T-cell (primary cell): Measurements from ENCODE around the gene COX6B2. TPM values are rescaled to one million over a fixed set of nuclear protein-coding genes. Genes with fewer than 3 reads are reported as not detected.

Experiments
- ATAC-seq, 4 experiments: fragments of 200-7000 bp in 3 of 4; fragments of 150-1000 bp in 1 of 4; cut with Tn5 transposase; replicated peaks in 1 of 4; 1 replicate in 3 of 4; 2 replicates in 1 of 4; pipeline ENCODE4 v1.10.0; 2021; ENCODE audit warnings: moderate library complexity in 3 of 4, mild to moderate bottlenecking in 2 of 4, moderate number of reproducible peaks in 1 of 4
- CTCF ChIA-PET, 2 donors: fragments of 300-600 bp; sonication (Branson Sonifier 250); formaldehyde crosslinking; loops; one replicate each; lab custom pipeline; 2022; ENCODE audit warnings: antibody characterized with exemption in 2 of 2; lab: Charles Lee
- POLR2A ChIA-PET, 2 donors: fragments of 300-600 bp; sonication (Branson Sonifier 250); formaldehyde crosslinking; loops; one replicate each; lab custom pipeline; 2022; ENCODE audit warnings: antibody characterized with exemption in 2 of 2; lab: Charles Lee
- DNase-seq, 35 experiments: peaks; one replicate each; pipeline versions ENCODE4 v3.0.0 to v3.0.0-alpha.2; 2013 to 2023
- H3K27ac ChIP-seq: one replicate; pipeline ENCODE4 v1.5.1; 2013; ENCODE audit warnings: low read length
- H3K27me3 ChIP-seq, 2 experiments: replicated peaks in 1 of 2; 1 replicate in 1 of 2; 2 replicates in 1 of 2; pipeline versions ENCODE4 v1.6.1 to v1.7.0; 2013; ENCODE audit warnings: low read length in 1 of 2, mixed read lengths in 1 of 2; ENCODE audit not compliant: control insufficient read depth in 2 of 2, insufficient read depth in 2 of 2; ENCODE audit errors: extremely low read depth in 1 of 2
- H3K36me3 ChIP-seq, 2 donors: 1 replicate in 1 of 2; 2 replicates in 1 of 2; pipeline versions ENCODE4 v1.6.1 to v1.7.0; 2013; ENCODE audit warnings: low read length in 1 of 2; ENCODE audit not compliant: control insufficient read depth in 2 of 2, insufficient read depth in 1 of 2; ENCODE audit errors: extremely low read depth in 1 of 2
- H3K4me1 ChIP-seq, 2 experiments: 1 replicate in 1 of 2; 2 replicates in 1 of 2; pipeline versions ENCODE4 v1.6.1 to v1.7.0; 2013; ENCODE audit warnings: low read length in 2 of 2, mixed read lengths in 1 of 2; ENCODE audit not compliant: insufficient read depth in 2 of 2, control insufficient read depth in 1 of 2; ENCODE audit errors: extremely low read depth in 1 of 2
- H3K4me3 ChIP-seq, 2 donors: 1 replicate in 1 of 2; 2 replicates in 1 of 2; pipeline versions ENCODE4 v1.5.1 to v1.7.0; 2013; ENCODE audit warnings: mild to moderate bottlenecking in 2 of 2, low read length in 1 of 2, moderate library complexity in 1 of 2; ENCODE audit not compliant: control insufficient read depth in 1 of 2; ENCODE audit errors: extremely low read depth in 1 of 2
- H3K9me3 ChIP-seq: 2 replicates; pipeline ENCODE4 v1.7.0; 2013
- H3K27ac Mint-ChIP-seq, 2 donors: one replicate each; pipeline ENCODE4 v1.8.0; 2020 to 2021; ENCODE audit warnings: mild to moderate bottlenecking in 2 of 2, mixed read lengths in 2 of 2
- H3K27me3 Mint-ChIP-seq, 2 donors: one replicate each; pipeline ENCODE4 v1.8.0; 2021 to 2022; ENCODE audit warnings: mixed read lengths in 2 of 2
- H3K36me3 Mint-ChIP-seq: one replicate; pipeline ENCODE4 v1.8.0; 2021; ENCODE audit warnings: mixed read lengths
- H3K4me1 Mint-ChIP-seq, 3 donors: one replicate each; pipeline ENCODE4 v1.8.0; 2020 to 2022; ENCODE audit warnings: mixed read lengths in 3 of 3, mild to moderate bottlenecking in 1 of 3
- H3K4me3 Mint-ChIP-seq, 3 donors: one replicate each; pipeline ENCODE4 v1.8.0; 2020 to 2022; ENCODE audit warnings: mild to moderate bottlenecking in 3 of 3, mixed read lengths in 3 of 3, moderate library complexity in 3 of 3
- H3K9me3 Mint-ChIP-seq, 3 donors: one replicate each; pipeline ENCODE4 v1.8.0; 2020 to 2022; ENCODE audit warnings: mixed read lengths in 3 of 3
- WGBS: methylation state at CpG from one replicate; pipeline ENCODE4 v1.1.5; 2013; ENCODE audit warnings: missing lambda C conversion rate; ENCODE audit not compliant: insufficient coverage; 5-methylcytosine and 5-hydroxymethylcytosine counted together
- total RNA-seq, 35 experiments: library from RNA in 6 of 35; stranded (reverse) in 6 of 35; fragments of 120-200 nt in 1 of 35; gene quantifications; one replicate each; pipeline versions ENCODE4 v1.2.1 to v1.2.4 and lab custom pipeline; 2013 to 2026

The COX6B2 gene
- total RNA-seq, 5 donors from 2014 or later (not counting 1 experiment from before 2014, with no cell fraction given), result 0.12 to 0.51 TPM; not detected in 3

GRCh38 chr19:55387736-55388497, 33.4 kb upstream of the COX6B2 start:
- Mint-ChIP-seq H3K27me3 (no peaks in the 10 kb centered on the region), H3K36me3 (peaks cover 36% of the 10 kb centered on the region), H3K4me3 (peak overlapping the region; percentile 98 to 100 (median 98)), H3K27ac (peak overlapping the region; percentile 78 to 98), H3K9me3 (no peaks in the 10 kb centered on the region), H3K4me1 (peaks cover 66 to 70% (median 67%) of the 10 kb centered on the region in 3 donors)
- H3K36me3 ChIP-seq, result peaks cover 11 to 55% of the 10 kb centered on the region in 2 donors
- peak overlapping the region in 1 of 2 donors; percentile 12 for H3K4me3 ChIP-seq
- WGBS, result 76% methylated on average over 6 of the region's 24 CpGs
- H3K9me3 ChIP-seq, result no peaks in the 10 kb centered on the region
- ChIA-PET POLR2A (interaction anchor here (0.6 to 1.6 kb wide), 7 partner anchors 15 to 212 kb away, joined by 3 to 7 read pairs (median 3); partner anchors contain the start of genes UBE2S (in 2 of the 2), KMT5C (in 1 of the 2) and ZNF524 (in 1 of the 2)), CTCF (no interaction called here)
- ATAC-seq (no peak), DNase-seq (no peak)
- no peaks in the 10 kb centered on the region for H3K27me3 ChIP-seq
- H3K27ac ChIP-seq, result peak overlapping the region; percentile 31
- H3K4me1 ChIP-seq, result peaks cover 26 to 71% of the 10 kb centered on the region in 2 experiments

- 0% methylated on average over 33 of the region's 33 CpGs for WGBS
- H3K4me1 Mint-ChIP-seq, result peaks cover 76 to 81% (median 80%) of the 10 kb centered on the region in 3 donors
- peaks cover 37% of the 10 kb centered on the region for H3K36me3 Mint-ChIP-seq
These were observed 32.0 kb upstream of the COX6B2 start for GRCh38 chr19:55386493-55386971.

DNA sequence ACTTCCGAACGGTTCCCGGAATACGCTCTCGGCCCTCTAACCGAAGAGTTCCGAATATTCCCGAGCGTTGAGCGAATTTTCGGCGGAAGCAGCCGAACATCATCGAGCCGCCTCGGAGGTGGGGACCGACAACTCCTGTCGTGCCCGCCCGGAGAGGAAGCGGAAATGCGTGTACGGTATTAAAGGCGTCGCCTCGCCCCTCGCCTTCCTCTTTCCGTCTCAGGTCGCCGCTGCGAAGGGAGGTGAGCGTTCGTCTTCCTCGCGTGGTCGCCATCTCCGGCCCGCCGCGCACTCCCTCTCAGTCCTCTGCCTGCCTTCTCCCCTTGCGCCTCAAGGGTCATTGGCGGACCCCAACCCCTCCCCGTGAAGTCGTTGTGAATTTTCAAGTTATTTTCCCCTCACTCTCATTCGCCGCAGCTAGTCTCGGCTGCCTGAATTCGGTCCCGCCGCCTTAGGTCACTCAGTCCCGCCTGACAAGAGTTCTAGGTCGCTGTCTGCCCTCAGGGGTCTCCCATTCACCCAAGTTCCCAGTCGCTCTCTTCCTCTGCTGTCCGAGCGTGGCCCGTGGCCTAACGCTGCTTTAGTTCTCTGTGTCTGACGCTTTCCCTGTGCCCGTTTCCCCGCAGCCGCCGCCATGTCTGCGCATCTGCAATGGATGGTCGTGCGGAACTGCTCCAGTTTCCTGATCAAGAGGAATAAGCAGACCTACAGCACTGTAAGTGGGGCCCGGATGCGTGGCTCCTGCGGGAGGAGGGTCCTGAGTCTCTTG, 31.4 kb upstream of the COX6B2 start, which contains the start of gene RPL28:
Gene RPL28 (plus strand): TSS at position 209 of the 769 bp plus-strand sequence. CDS start 426 bp downstream, at position 635.
- Histone ChIP-seq H3K27me3 (no peaks in the 10 kb centered on the region), H3K9me3 (no peaks in the 10 kb centered on the region), H3K36me3 (peaks cover 8 to 45% of the 10 kb centered on the region in 2 donors), H3K4me1 (peaks cover 26 to 71% of the 10 kb centered on the region in 2 experiments), H3K4me3 (peak within 1 kb of the TSS; percentile 97 to 99), H3K27ac (peak within 1 kb of the TSS; percentile 81)
- ATAC-seq, result peak; percentile 80 to 83 (median 81)
- peaks cover 39% of the 10 kb centered on the region for H3K36me3 Mint-ChIP-seq
- peaks cover 73 to 81% (median 78%) of the 10 kb centered on the region in 3 donors for H3K4me1 Mint-ChIP-seq
- H3K9me3 Mint-ChIP-seq, result no peaks in the 10 kb centered on the region
- under 1% methylated on average over 68 of the region's 68 CpGs for WGBS
- CTCF ChIA-PET, result no interaction called here
- DNase-seq, result peak; percentile 94 to 100 (median 98)
- H3K4me3 Mint-ChIP-seq, result peak within 1 kb of the TSS; percentile 98 to 100 (median 98)
- H3K27ac Mint-ChIP-seq, result peak within 1 kb of the TSS; percentile 98 to 99
- H3K27me3 Mint-ChIP-seq, result no peaks in the 10 kb centered on the region
- POLR2A ChIA-PET, result no interaction called here

More at GRCh38 chr19:55386493-55386971, 32.0 kb upstream of the COX6B2 start:
- Histone ChIP-seq H3K36me3 (peaks cover 11 to 49% of the 10 kb centered on the region in 2 donors), H3K27me3 (no peaks in the 10 kb centered on the region), H3K9me3 (no peaks in the 10 kb centered on the region), H3K4me1 (peaks cover 26 to 77% of the 10 kb centered on the region in 2 experiments), H3K27ac (peak overlapping the region; percentile 81), H3K4me3 (peak overlapping the region; percentile 97 to 99)
- peak overlapping the region; percentile 98 to 99 for H3K27ac Mint-ChIP-seq
- POLR2A ChIA-PET, result interaction anchor here (1.1 to 1.6 kb wide), 3 partner anchors 21 to 47 kb away, joined by 3 to 7 read pairs (median 6); partner anchors contain the start of genes UBE2S (in 2 of the 2) and KMT5C (in 1 of the 2)
- ATAC-seq, result no peak
- no peaks in the 10 kb centered on the region for H3K27me3 Mint-ChIP-seq
- DNase-seq, result no peak
- H3K9me3 Mint-ChIP-seq, result no peaks in the 10 kb centered on the region
- CTCF ChIA-PET, result no interaction called here
- peak overlapping the region; percentile 98 to 100 (median 98) for H3K4me3 Mint-ChIP-seq

- Histone ChIP-seq H3K36me3 (peaks cover 4 to 37% of the 10 kb centered on the region in 2 donors), H3K4me1 (peaks cover 26 to 65% of the 10 kb centered on the region in 2 experiments), H3K27ac (peak overlapping the region; percentile 81), H3K4me3 (peak overlapping the region; percentile 97 to 99), H3K9me3 (no peaks in the 10 kb centered on the region), H3K27me3 (no peaks in the 10 kb centered on the region)
- POLR2A ChIA-PET, result interaction anchor here (0.5 to 0.6 kb wide), 3 partner anchors 23 to 91 kb away, joined by 3 to 4 read pairs (median 4); partner anchors contain the start of genes KMT5C (in 1 of the 2), UBE2S (in 1 of the 2) and ZNF628 (in 1 of the 2)
- Mint-ChIP-seq H3K27ac (peak overlapping the region; percentile 98 to 99), H3K27me3 (no peaks in the 10 kb centered on the region), H3K4me3 (peak overlapping the region; percentile 98 to 100 (median 98)), H3K36me3 (peaks cover 35% of the 10 kb centered on the region), H3K9me3 (no peaks in the 10 kb centered on the region), H3K4me1 (peaks cover 66 to 73% (median 72%) of the 10 kb centered on the region in 3 donors)
- 9% methylated on average over 27 of the region's 34 CpGs for WGBS
- ATAC-seq, result peak; percentile 79 to 86 (median 82)
- DNase-seq, result peak; percentile 90 to 99 (median 96)
- CTCF ChIA-PET, result interaction anchor here in 1 of 2 donors (2.1 kb wide), 1 partner anchor 46 kb away, joined by 9 read pairs; the partner anchor contains the start of gene KMT5C
These were observed 30.6 kb upstream of the COX6B2 start for GRCh38 chr19:55384920-55385723.

DNA sequence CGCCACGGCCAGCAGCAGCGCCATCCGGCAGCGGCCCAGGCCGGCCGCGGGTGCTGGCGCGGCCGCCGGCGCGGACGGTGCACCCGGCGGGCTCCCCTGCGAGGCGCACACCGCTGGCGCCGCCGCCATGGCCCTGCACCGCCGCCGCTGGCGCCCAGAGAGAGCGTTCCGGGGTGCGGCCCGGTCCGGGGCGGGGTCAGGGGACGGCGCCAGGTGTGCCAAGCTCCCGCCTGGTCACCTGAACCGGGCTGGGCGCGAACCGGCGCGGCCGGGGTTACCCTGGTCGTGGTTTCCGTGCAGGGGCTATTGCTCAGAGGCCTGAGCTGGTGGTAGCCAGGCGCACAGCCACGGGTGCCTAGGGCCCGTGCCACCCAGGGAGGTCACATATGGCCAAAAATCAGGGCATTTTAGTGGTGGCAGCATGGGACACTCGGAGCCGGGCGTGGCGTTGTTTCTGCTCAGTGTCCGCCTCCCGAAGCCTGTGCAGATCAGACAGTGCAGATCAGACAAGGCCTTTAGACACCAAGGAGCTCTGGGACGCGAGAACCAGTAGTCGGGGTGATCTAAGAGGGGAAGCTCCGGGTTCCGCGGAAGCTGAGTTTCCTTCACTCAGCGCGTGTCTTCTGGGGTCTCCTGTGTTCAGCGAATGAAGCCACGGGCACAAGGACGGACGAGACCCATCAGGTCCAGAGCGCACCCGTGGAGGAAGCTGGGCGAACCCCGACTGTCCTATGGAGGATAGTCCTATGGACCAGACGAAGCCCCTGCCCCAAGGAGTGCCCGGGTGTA, 29.8 kb upstream of the COX6B2 start, which contains the start of gene TMEM238:
Gene TMEM238 (minus strand): TSS at position 162 of the 789 bp plus-strand sequence. CDS start 33 bp downstream, at position 129.
- no peaks in the 10 kb centered on the region for H3K27me3 Mint-ChIP-seq
- peak within 1 kb of the TSS; percentile 97 to 99 for H3K4me3 ChIP-seq

More for the DNA sequence above, 29.8 kb upstream of the COX6B2 start, which contains the start of gene TMEM238:
- H3K9me3 Mint-ChIP-seq, result no peaks in the 10 kb centered on the region
- H3K27ac ChIP-seq, result peak within 1 kb of the TSS; percentile 81
- WGBS, result 17% methylated on average over 70 of the region's 72 CpGs
- peak in 2 of 4 experiments; percentile 13 to 18 for ATAC-seq
- H3K4me1 ChIP-seq, result peaks cover 26 to 57% of the 10 kb centered on the region in 2 experiments
- H3K36me3 Mint-ChIP-seq, result peaks cover 28% of the 10 kb centered on the region
- peaks cover 4 to 30% of the 10 kb centered on the region in 2 donors for H3K36me3 ChIP-seq
- peaks cover 58 to 67% (median 64%) of the 10 kb centered on the region in 3 donors for H3K4me1 Mint-ChIP-seq
- peak within 1 kb of the TSS; percentile 98 to 99 for H3K27ac Mint-ChIP-seq
- peak in 14 of 35 experiments; percentile 20 to 55 (median 36) for DNase-seq
- no peaks in the 10 kb centered on the region for H3K27me3 ChIP-seq
- CTCF ChIA-PET, result interaction anchor here in 1 of 2 donors (0.6 to 2.1 kb wide), 2 partner anchors 45 to 295 kb away, joined by 6 to 9 read pairs; partner anchors contain the start of gene KMT5C
- H3K9me3 ChIP-seq, result no peaks in the 10 kb centered on the region
- POLR2A ChIA-PET, result interaction anchor here (0.5 to 1.2 kb wide), 5 partner anchors 16 to 107 kb away, joined by 3 to 7 read pairs (median 4); partner anchors contain the start of genes KMT5C (in 1 of the 2), UBE2S (in 1 of the 2) and ZNF628 (in 1 of the 2)
- H3K4me3 Mint-ChIP-seq, result peak within 1 kb of the TSS; percentile 98 to 100 (median 98)
